Measurements from ENCODE around the gene PLPPR5. TPM values are rescaled to one million over a fixed set of nuclear protein-coding genes. Genes with fewer than 3 reads are reported as not detected.

Gene PLPPR5
- total RNA-seq, 1 donor from 2014 or later, result 0.56 TPM

DNA sequence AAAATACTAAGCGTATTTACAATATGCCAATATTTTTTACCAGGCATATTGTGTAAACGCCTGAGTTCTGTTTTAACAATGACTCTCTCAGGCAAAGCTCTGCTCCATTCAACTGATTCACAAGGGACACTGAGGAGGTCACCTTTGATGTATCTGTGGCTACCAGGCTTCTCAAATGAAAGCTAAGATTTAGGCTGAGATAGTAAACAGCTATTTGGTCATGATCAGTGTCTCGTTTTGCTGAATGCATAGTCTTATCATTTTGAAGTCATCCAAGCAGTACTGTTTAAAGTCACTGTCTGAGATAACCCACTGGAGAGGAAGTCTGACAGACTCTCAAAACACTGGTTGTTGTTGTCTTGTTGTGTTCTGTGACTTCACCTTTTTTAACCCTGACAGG, 13.7 kb upstream of the PLPPR5 start:
- Mint-ChIP-seq H3K27ac (no peak overlapping the region), H3K36me3 (no peaks in the 10 kb centered on the region), H3K4me3 (no peak overlapping the region), H3K27me3 (ENCODE audit: insufficient read depth, low read depth) (peaks cover 2% of the 10 kb centered on the region), H3K4me1 (peaks cover 4% of the 10 kb centered on the region), H3K9me3 (no peaks in the 10 kb centered on the region)
- no peaks in the 10 kb centered on the region for H4K20me1 ChIP-seq (ENCODE audit: low read depth)
- H2AFZ ChIP-seq (replicated peaks), result no peak overlapping the region
- no peak overlapping the region for H3K9ac ChIP-seq
- TF ChIP-seq EZH2phosphoT487 (IDR thresholded peaks at IDR 0.05) (no peak), EZH2 (IDR thresholded peaks at IDR 0.05) (no peak)
- TF ChIP-seq, protein P1, sequence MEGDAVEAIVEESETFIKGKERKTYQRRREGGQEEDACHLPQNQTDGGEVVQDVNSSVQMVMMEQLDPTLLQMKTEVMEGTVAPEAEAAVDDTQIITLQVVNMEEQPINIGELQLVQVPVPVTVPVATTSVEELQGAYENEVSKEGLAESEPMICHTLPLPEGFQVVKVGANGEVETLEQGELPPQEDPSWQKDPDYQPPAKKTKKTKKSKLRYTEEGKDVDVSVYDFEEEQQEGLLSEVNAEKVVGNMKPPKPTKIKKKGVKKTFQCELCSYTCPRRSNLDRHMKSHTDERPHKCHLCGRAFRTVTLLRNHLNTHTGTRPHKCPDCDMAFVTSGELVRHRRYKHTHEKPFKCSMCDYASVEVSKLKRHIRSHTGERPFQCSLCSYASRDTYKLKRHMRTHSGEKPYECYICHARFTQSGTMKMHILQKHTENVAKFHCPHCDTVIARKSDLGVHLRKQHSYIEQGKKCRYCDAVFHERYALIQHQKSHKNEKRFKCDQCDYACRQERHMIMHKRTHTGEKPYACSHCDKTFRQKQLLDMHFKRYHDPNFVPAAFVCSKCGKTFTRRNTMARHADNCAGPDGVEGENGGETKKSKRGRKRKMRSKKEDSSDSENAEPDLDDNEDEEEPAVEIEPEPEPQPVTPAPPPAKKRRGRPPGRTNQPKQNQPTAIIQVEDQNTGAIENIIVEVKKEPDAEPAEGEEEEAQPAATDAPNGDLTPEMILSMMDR (IDR thresholded peaks at IDR 0.05), result no peak
- peak; percentile 5 for DNase-seq (ENCODE audit: low spot score)
- no peaks in the 10 kb centered on the region for H3K9me3 ChIP-seq (ENCODE audit: low read depth)
- no peaks in the 10 kb centered on the region for H3K27me3 ChIP-seq
- no peak overlapping the region for H3K4me2 ChIP-seq
- H3K36me3 ChIP-seq, result no peaks in the 10 kb centered on the region
- no peaks in the 10 kb centered on the region for H3K79me2 ChIP-seq (ENCODE audit: low read depth)
- H3F3A ChIP-seq (ENCODE audit: low read depth), result no peaks in the 10 kb centered on the region
- no peak overlapping the region for H3K27ac ChIP-seq
- H3K4me1 ChIP-seq, result no peaks in the 10 kb centered on the region
- no peak overlapping the region for H3K4me3 ChIP-seq

DNA sequence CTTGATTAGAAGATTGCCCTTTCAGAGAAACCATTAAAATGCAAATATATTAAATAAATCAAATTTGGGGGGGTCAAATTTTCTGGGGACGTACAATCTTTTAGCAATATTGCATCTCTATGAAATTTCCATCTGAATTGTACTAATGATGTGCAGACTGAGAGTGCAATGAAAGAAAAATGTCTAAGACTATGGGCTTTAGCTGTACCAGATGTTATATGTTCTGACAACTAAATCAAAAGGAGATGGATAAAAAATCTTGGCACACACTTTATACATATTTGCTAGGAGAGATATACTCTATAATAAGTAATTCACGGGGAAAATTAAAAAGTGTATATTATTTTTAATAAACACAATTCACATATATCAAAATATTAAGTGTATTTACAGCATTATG, 13.0 kb upstream of the PLPPR5 start:
- H3K79me2 ChIP-seq (ENCODE audit: low read depth), result no peaks in the 10 kb centered on the region
- H3K9me3 ChIP-seq (ENCODE audit: low read depth), result no peaks in the 10 kb centered on the region
- no peak overlapping the region for H3K27ac Mint-ChIP-seq

DNA sequence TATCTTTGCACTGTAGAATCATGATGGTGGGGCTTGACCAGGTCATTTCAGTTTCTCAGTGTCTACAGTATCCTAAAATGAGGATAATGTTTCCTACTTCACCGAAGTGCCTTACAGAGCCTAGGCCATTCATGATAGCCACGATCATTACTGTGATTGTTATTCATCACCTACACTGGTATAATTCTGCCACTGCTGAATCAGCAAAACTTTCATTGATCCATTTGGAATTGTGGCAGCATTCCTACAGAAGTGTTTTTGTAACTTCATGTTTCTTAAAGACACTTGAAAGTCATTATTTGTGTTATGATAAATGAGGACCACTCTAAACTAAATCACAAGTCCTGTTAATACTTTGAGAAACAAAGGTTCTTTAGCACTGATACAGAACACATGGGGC, 6.0 kb upstream of the PLPPR5 start:
- Histone ChIP-seq H3K4me2 (no peak overlapping the region), H3K79me2 (ENCODE audit: low read depth) (no peaks in the 10 kb centered on the region), H3F3A (ENCODE audit: low read depth) (no peaks in the 10 kb centered on the region), H2AFZ (replicated peaks) (no peak overlapping the region), H3K4me1 (no peaks in the 10 kb centered on the region), H3K27ac (no peak overlapping the region), H3K36me3 (no peaks in the 10 kb centered on the region), H3K9me3 (ENCODE audit: low read depth) (no peaks in the 10 kb centered on the region), H3K27me3 (peaks cover 22% of the 10 kb centered on the region), H3K9ac (no peak overlapping the region), H4K20me1 (ENCODE audit: low read depth) (no peaks in the 10 kb centered on the region), H3K4me3 (no peak overlapping the region)
- DNase-seq (ENCODE audit: low spot score), result no peak
- Mint-ChIP-seq H3K36me3 (no peaks in the 10 kb centered on the region), H3K27me3 (ENCODE audit: insufficient read depth, low read depth) (peaks cover 6% of the 10 kb centered on the region), H3K27ac (no peak overlapping the region), H3K4me1 (peaks cover 3% of the 10 kb centered on the region), H3K4me3 (no peak overlapping the region), H3K9me3 (no peaks in the 10 kb centered on the region)
- TF ChIP-seq EZH2phosphoT487 (IDR thresholded peaks at IDR 0.05), result no peak
- TF ChIP-seq, protein P1 (IDR thresholded peaks at IDR 0.05), result no peak
- no peak for TF ChIP-seq EZH2 (IDR thresholded peaks at IDR 0.05)

More for the DNA sequence above, 13.0 kb upstream of the PLPPR5 start:
- H3K36me3 ChIP-seq, result no peaks in the 10 kb centered on the region
- Mint-ChIP-seq H3K9me3 (no peaks in the 10 kb centered on the region), H3K4me1 (peaks cover 4% of the 10 kb centered on the region), H3K4me3 (no peak overlapping the region), H3K36me3 (no peaks in the 10 kb centered on the region), H3K27me3 (ENCODE audit: insufficient read depth, low read depth) (peaks cover 2% of the 10 kb centered on the region)
- H3K4me2 ChIP-seq, result no peak overlapping the region
- no peak overlapping the region for H2AFZ ChIP-seq (replicated peaks)
- no peak for TF ChIP-seq EZH2phosphoT487 (IDR thresholded peaks at IDR 0.05)
- no peak overlapping the region for H3K9ac ChIP-seq
- DNase-seq (ENCODE audit: low spot score), result no peak
- no peaks in the 10 kb centered on the region for H3F3A ChIP-seq (ENCODE audit: low read depth)
- no peaks in the 10 kb centered on the region for H4K20me1 ChIP-seq (ENCODE audit: low read depth)
- no peak overlapping the region for H3K4me3 ChIP-seq
- H3K4me1 ChIP-seq, result no peaks in the 10 kb centered on the region
- no peak overlapping the region for H3K27ac ChIP-seq
- H3K27me3 ChIP-seq, result no peaks in the 10 kb centered on the region

DNA sequence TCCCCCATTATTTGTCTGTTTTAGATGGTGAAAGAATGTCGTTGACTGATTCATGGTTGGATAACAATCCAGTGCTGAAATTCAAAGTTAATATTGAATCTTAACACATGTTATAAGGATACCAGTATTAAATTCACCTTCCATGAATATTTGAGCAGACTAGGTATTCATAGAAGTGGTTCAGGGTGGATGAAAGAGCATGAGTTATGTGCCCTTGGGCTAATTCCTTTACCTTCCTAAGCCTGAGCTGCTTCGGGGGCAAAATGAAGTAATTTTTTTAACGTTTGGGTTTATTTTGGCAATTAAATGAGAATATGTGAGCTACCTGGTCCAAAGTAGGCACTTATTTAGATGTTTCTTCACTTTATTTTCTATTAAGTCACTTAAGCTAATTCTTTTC, 2.7 kb upstream of the PLPPR5 start:
- Histone ChIP-seq H2AFZ (replicated peaks) (no peak overlapping the region), H4K20me1 (ENCODE audit: low read depth) (no peaks in the 10 kb centered on the region), H3K4me2 (no peak overlapping the region), H3K4me3 (no peak overlapping the region), H3K36me3 (no peaks in the 10 kb centered on the region), H3K9me3 (ENCODE audit: low read depth) (no peaks in the 10 kb centered on the region), H3K9ac (no peak overlapping the region), H3K27me3 (peaks cover 56% of the 10 kb centered on the region), H3K79me2 (ENCODE audit: low read depth) (no peaks in the 10 kb centered on the region), H3K4me1 (peaks cover 8% of the 10 kb centered on the region), H3K27ac (no peak overlapping the region), H3F3A (ENCODE audit: low read depth) (peaks cover 6% of the 10 kb centered on the region)
- H3K4me3 Mint-ChIP-seq, result no peak overlapping the region
- no peaks in the 10 kb centered on the region for H3K36me3 Mint-ChIP-seq
- H3K27me3 Mint-ChIP-seq (ENCODE audit: insufficient read depth, low read depth), result peaks cover 7% of the 10 kb centered on the region
- no peak for DNase-seq (ENCODE audit: low spot score)
- H3K27ac Mint-ChIP-seq, result no peak overlapping the region
- peaks cover 6% of the 10 kb centered on the region for H3K4me1 Mint-ChIP-seq
- no peak for TF ChIP-seq EZH2phosphoT487 (IDR thresholded peaks at IDR 0.05)
- no peak for TF ChIP-seq EZH2 (IDR thresholded peaks at IDR 0.05)
- TF ChIP-seq, protein P1 (IDR thresholded peaks at IDR 0.05), result no peak
- no peaks in the 10 kb centered on the region for H3K9me3 Mint-ChIP-seq
